ENCODE data around the gene ZNF799. TPM values are rescaled to one million over a fixed set of nuclear protein-coding genes. Genes with fewer than 3 reads are reported as not detected.
"Not testable (repeated sequence)": the region's sequence is repeated elsewhere in the genome, so short reads cannot be mapped to it uniquely, and the experiment has no call there.

Gene ZNF799
- total and polyA plus RNA-seq, 2 donors (not counting 1 experiment from before 2014, with no cell fraction given) = 1.6 to 3.1 TPM

DNA sequence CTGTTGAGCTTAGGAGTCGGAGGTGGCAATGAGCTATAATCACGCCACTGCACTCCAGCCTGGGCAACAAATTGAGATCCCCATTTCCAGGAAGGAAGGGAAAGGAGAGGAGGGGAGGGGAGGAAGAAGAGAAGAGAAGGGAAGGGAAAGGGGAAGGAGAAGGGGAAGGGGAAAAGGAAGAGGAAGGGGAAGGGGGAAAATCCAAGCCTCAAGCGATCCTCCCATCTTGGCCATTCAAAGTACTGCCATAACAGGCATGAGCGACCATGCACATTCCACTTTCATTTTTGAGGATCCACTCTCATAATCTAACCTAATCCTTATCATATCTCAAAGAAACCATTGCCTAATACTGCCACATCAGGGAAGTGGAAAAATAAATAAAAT lies 24.8 kb upstream of the ZNF799 start:
- no peaks in the 10 kb centered on the region for H3K4me1 ChIP-seq (ENCODE audit: control insufficient read depth, extremely low read depth, insufficient read depth, low read length)
- no peak overlapping the region for H2AFZ ChIP-seq (ENCODE audit: low read length)
- no peaks in the 10 kb centered on the region for H4K20me1 ChIP-seq (ENCODE audit: control insufficient read depth, extremely low read depth, insufficient read depth, low read length)
- H3K27ac ChIP-seq (ENCODE audit: insufficient read depth, low read length) = no peak overlapping the region
- no peaks in the 10 kb centered on the region for H3K36me3 ChIP-seq (ENCODE audit: control insufficient read depth, insufficient read depth, low read length)
- H3K9ac ChIP-seq (ENCODE audit: insufficient read depth, low read length) = no peak overlapping the region
- no peaks in the 10 kb centered on the region for H3K27me3 ChIP-seq (ENCODE audit: control insufficient read depth, insufficient read depth, low read length)
- H3K4me2 ChIP-seq (ENCODE audit: extremely low read depth, insufficient read depth, low read length) = no peak overlapping the region
- no peaks in the 10 kb centered on the region for H3K79me2 ChIP-seq (ENCODE audit: control insufficient read depth, insufficient read depth, low read length)
- TF ChIP-seq, protein P1, sequence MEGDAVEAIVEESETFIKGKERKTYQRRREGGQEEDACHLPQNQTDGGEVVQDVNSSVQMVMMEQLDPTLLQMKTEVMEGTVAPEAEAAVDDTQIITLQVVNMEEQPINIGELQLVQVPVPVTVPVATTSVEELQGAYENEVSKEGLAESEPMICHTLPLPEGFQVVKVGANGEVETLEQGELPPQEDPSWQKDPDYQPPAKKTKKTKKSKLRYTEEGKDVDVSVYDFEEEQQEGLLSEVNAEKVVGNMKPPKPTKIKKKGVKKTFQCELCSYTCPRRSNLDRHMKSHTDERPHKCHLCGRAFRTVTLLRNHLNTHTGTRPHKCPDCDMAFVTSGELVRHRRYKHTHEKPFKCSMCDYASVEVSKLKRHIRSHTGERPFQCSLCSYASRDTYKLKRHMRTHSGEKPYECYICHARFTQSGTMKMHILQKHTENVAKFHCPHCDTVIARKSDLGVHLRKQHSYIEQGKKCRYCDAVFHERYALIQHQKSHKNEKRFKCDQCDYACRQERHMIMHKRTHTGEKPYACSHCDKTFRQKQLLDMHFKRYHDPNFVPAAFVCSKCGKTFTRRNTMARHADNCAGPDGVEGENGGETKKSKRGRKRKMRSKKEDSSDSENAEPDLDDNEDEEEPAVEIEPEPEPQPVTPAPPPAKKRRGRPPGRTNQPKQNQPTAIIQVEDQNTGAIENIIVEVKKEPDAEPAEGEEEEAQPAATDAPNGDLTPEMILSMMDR (conservative IDR thresholded peaks at IDR 0.05 in 1 of 2, IDR thresholded peaks at IDR 0.05 in 1 of 2; ENCODE audit: low read depth in 1 of 2, low read length in 2 of 2) = no peak
- TF ChIP-seq EZH2 (IDR thresholded peaks at IDR 0.05; ENCODE audit: low read length, missing control alignments) = no peak
- no peak for DNase-seq (ENCODE audit: low read depth in 2 of 2)
- no peak overlapping the region for H3K4me3 ChIP-seq (replicated peaks in 1 of 4; ENCODE audit: control extremely low read depth in 1 of 4, insufficient read depth in 1 of 4, low read depth in 3 of 4, low read length in 4 of 4)
- no peaks in the 10 kb centered on the region for H3K9me3 ChIP-seq (ENCODE audit: control insufficient read depth, insufficient read depth, low read depth, low read length)

DNA sequence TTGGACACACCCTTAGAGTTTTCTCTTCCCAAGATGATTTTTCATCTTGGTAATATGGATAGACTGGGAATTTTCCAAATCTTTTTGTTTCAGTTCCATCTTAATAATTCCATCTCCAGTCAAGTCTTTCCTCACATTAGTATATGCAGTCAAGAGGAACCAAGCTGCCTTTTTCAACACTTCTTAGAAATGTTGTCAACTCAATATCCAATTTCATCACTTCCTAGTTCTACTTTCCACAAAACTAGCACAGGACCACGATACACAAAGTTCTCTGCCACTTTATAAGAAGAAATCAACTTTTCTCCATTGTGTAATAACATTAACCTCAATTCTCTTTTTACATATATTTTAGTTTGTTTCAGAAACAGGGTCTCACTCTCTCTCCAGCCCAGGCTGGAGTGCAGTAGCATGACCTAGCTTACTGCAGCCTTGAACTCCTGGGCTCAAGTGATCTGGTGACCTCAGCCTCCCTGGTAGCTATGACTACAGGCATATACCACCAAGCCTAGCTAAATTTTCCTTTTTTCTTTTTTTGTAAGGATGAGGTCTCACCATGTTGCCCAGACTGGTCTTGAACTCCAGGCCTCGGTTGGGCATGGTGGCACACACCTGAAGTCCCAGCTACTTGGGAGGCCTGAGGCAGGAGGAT lies 24.3 kb upstream of the ZNF799 start:
- H2AFZ ChIP-seq (ENCODE audit: low read length) = no peak overlapping the region
- no peak overlapping the region for H3K27ac ChIP-seq (ENCODE audit: insufficient read depth, low read length)
- no peaks in the 10 kb centered on the region for H3K4me1 ChIP-seq (ENCODE audit: control insufficient read depth, extremely low read depth, insufficient read depth, low read length)
- H3K9ac ChIP-seq (ENCODE audit: insufficient read depth, low read length) = no peak overlapping the region
- TF ChIP-seq, protein P1 (conservative IDR thresholded peaks at IDR 0.05 in 1 of 2, IDR thresholded peaks at IDR 0.05 in 1 of 2; ENCODE audit: low read depth in 1 of 2, low read length in 2 of 2) = no peak
- no peak for TF ChIP-seq EZH2 (IDR thresholded peaks at IDR 0.05; ENCODE audit: low read length, missing control alignments)
- DNase-seq (ENCODE audit: low read depth in 2 of 2) = no peak
- no peaks in the 10 kb centered on the region for H3K36me3 ChIP-seq (ENCODE audit: control insufficient read depth, insufficient read depth, low read length)
- no peaks in the 10 kb centered on the region for H3K9me3 ChIP-seq (ENCODE audit: control insufficient read depth, insufficient read depth, low read depth, low read length)
- no peak overlapping the region for H3K4me2 ChIP-seq (ENCODE audit: extremely low read depth, insufficient read depth, low read length)
- no peaks in the 10 kb centered on the region for H4K20me1 ChIP-seq (ENCODE audit: control insufficient read depth, extremely low read depth, insufficient read depth, low read length)
- H3K79me2 ChIP-seq (ENCODE audit: control insufficient read depth, insufficient read depth, low read length) = no peaks in the 10 kb centered on the region
- H3K27me3 ChIP-seq (ENCODE audit: control insufficient read depth, insufficient read depth, low read length) = no peaks in the 10 kb centered on the region
- H3K4me3 ChIP-seq (replicated peaks in 1 of 4; ENCODE audit: control extremely low read depth in 1 of 4, insufficient read depth in 1 of 4, low read depth in 3 of 4, low read length in 4 of 4) = no peak overlapping the region

DNA sequence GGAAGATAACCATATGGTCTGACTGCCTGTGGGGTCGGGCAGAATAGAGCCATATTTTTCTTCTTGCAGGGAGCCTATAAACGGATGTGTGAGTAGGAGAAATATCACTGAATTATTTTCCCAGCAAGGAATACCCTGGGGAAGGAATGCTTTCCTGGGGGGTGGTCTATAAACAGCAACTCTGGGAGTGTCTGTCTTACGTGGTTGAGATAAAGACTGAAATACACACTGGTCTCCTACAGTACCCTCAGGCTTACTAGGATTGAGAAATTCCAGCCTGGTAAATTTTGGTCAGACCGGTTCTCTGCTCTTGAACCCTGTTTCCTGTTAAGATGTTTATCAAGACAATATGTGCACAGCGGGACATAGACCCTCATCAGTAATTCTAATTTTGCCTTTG lies 16.2 kb upstream of the ZNF799 start:
- not testable (repeated sequence) for H3K9me3 ChIP-seq (ENCODE audit: control insufficient read depth, insufficient read depth, low read depth, low read length); H3K79me2 ChIP-seq (ENCODE audit: control insufficient read depth, insufficient read depth, low read length); H3K4me1 ChIP-seq (ENCODE audit: control insufficient read depth, extremely low read depth, insufficient read depth, low read length); H3K36me3 ChIP-seq (ENCODE audit: control insufficient read depth, insufficient read depth, low read length); H3K4me3 ChIP-seq (replicated peaks in 1 of 4; ENCODE audit: control extremely low read depth in 1 of 4, insufficient read depth in 1 of 4, low read depth in 3 of 4, low read length in 4 of 4); DNase-seq (ENCODE audit: low read depth in 2 of 2); H3K9ac ChIP-seq (ENCODE audit: insufficient read depth, low read length); H3K27ac ChIP-seq (ENCODE audit: insufficient read depth, low read length); H3K27me3 ChIP-seq (ENCODE audit: control insufficient read depth, insufficient read depth, low read length); H3K4me2 ChIP-seq (ENCODE audit: extremely low read depth, insufficient read depth, low read length); H2AFZ ChIP-seq (ENCODE audit: low read length); H4K20me1 ChIP-seq (ENCODE audit: control insufficient read depth, extremely low read depth, insufficient read depth, low read length)

All from fibroblast of lung (primary cell).